ENCODE measurements around the gene NUDT19.
"Not testable (repeated sequence)": the region's sequence is repeated elsewhere in the genome, so short reads cannot be mapped to it uniquely, and the experiment has no call there.

The NUDT19 gene

DNA sequence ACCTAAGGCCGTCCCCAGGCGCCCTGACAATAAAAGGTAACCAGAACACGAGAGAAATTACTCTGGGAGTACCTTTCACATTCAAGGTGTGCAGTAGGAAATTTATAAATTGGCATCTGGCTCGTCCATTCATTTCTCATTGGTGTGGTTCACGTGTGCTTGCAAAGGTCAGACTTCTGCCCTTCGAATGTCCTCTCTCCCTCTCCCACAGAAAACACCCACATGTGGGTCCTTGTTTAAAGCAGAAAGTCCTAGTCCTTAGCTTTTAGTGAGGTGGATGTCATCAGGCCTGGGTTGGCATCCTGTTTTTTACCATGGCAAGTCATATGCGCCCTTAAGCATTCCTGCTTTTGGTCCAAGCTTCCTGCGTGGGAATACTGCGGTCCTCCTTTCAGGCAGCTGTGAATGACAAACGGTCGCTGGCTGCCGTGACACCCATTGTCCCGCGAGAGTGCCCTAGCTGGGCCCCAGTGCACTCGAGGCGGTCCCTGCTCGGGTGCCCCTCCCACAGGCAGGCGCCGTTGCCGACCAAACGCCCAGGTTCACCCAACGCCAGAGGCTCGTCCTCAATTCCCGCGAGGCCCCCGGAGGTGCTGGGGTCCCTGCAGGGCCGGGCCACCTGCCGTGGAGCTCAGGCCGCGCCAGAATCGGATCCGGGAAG is at the start of gene NUDT19:
Gene NUDT19 (plus strand): TSS at position 531 of the 661 bp plus-strand sequence. CDS start 140 bp downstream, outside the sequence.
- peak; percentile 89 for DNase-seq (ENCODE audit: low spot score)

DNA sequence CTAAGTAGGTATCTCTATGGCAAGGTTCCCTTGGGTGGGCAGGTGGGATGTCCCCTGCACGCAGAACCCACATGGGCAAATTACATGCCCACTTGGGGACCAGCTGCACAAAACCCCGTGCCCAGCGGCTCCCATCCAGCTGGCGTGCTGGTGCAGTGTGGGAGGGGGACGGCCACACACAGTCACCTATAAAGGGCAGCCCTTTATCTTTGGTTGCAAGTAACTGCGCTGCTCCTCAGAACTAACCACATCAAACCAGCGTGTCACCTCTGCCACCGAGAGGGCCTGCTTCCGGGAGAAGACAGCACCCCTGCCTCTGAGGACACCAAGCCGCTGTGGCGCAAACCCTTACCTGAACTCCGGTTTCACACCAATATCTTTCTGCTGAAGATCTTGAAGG is 48.9 kb upstream of the NUDT19 start:
- no peak for DNase-seq (ENCODE audit: low spot score)

- DNase-seq (ENCODE audit: low spot score), result no peak
Measured at GRCh38 chr19:32646556-32646955, 45.1 kb upstream of the NUDT19 start.

DNA sequence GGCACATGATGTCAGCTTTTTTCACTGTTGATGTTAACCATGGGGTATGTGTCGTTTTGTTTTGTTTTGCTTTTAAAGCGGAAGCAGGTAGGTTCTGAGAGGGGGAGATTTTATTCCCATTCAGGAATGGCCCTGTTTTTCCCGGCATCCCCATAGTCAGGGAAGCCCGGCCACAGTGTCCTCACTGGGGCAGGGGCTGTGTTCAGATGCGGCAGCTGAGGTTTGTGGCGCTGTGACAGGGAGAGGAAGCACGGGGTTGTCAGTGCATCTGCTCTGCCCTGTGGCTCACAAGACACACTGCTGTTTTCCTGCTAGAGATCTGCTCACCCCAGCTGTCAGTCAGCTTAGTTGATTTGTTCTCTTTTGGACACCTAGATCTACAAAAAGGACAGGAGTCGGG is 44.3 kb upstream of the NUDT19 start:
- peak; percentile 38 for DNase-seq (ENCODE audit: low spot score)

- no peak for DNase-seq (ENCODE audit: low spot score)
Measured at GRCh38 chr19:32649751-32650150, 41.9 kb upstream of the NUDT19 start.

GRCh38 chr19:32650671-32651070 is 41.0 kb upstream of the NUDT19 start:
- DNase-seq (ENCODE audit: low spot score), result no peak

- peak; percentile 56 for DNase-seq (ENCODE audit: low spot score)
Measured at GRCh38 chr19:32651729-32652140, 39.9 kb upstream of the NUDT19 start.

- DNase-seq (ENCODE audit: low spot score), result not testable (repeated sequence)
Measured at GRCh38 chr19:32652331-32652730, 39.3 kb upstream of the NUDT19 start.

GRCh38 chr19:32652894-32653598 is 38.6 kb upstream of the NUDT19 start:
- DNase-seq (ENCODE audit: low spot score), result peak; percentile 66

DNA sequence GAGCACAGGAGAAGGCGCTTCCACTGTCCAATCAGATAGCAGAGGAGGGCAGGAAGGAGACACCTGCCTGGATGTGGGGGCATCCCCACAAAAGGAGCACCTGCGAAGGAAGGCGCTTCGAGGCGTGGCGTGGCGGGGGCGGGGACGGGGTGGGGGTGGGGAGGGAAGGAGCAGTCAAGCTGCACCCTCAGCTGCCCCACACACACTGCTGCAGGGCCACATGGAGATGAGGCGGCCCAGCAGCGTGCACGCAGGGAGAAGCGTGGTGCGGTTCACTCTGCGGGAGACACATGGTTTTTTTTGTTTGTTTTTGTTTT is 38.1 kb upstream of the NUDT19 start:
- no peak for DNase-seq (ENCODE audit: low spot score)

- DNase-seq (ENCODE audit: low spot score), result not testable (repeated sequence)
Measured at GRCh38 chr19:32656379-32656778, 35.2 kb upstream of the NUDT19 start.

DNA sequence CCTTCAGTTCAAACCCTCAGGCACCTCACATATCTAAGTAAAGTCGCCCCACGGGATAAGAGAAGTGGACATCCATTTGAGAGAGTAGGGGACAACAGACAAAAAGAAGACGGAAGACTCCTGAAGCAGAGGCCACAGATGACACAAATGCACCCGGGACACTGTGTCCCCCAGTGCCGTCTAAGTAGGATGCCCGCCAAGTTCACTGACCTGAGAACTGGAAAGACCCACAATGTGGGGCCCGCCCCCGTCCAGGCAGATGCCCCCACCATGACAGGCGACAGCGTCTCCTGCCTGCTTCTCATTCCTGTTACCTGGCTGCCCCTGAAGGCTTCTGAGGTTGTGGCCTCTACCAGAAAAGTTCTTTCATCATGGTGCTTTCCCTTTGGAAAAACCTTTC is 33.5 kb upstream of the NUDT19 start:
- no peak for DNase-seq (ENCODE audit: low spot score)

DNA sequence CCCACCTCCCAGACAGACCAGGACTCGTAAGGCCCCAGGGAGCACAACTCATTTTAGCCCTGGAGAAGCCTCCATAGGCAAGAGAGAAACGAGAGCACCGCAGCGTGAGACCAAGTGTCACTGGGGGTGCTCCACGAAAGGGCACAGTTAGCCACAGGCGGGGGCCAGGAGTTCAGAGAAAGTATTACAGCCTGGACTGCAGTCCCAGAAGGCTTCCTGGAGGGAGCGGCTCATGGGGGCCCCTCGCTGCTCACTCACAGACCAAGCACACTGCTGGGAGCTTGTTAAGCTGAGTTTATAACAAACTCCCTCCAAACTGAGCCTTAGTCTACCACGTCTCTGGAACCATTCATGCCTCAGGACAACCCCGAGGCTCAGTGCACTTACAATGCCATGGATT is 33.1 kb upstream of the NUDT19 start:
- DNase-seq (ENCODE audit: low spot score), result no peak

DNA sequence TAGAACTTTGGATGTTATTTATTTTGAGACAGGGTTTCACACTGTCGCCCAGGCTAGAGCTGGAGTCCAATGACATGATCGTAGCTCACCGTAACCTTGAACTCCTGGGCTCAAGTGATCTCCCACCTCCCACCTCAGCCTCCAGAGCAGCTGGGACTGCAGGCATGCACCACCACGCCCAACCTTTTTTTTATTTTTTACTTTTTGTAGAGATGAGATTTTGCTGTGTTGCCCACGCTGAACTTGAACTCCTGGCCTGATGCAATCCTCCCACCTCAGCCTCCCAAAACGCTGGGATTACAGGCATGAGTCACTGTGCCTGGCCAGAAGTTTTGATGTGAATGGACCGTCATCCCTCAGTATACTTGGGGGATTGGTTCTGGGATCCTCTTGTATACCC is 30.3 kb upstream of the NUDT19 start:
- no peak for DNase-seq (ENCODE audit: low spot score)

GRCh38 chr19:32662186-32662585 is 29.4 kb upstream of the NUDT19 start:
- DNase-seq (ENCODE audit: low spot score), result no peak

DNA sequence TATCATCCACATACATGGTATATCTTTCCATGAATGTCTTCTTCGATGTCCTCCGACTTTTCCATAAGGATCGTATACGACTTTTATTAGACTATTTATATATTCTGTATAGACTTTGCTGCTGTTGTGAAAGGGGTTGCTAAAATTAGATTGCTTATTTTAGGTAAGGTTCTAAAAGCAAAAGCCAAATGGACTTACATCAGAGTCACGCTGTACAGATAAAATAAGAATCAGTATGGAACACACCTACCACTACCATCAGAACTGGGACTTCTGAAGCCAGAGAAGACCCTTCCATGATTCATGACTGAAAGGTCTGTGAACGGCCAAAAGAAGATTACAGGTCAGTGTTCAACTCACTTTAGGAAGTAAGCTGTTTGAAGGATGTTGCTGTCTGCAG is 25.5 kb upstream of the NUDT19 start:
- no peak for DNase-seq (ENCODE audit: low spot score)

DNA sequence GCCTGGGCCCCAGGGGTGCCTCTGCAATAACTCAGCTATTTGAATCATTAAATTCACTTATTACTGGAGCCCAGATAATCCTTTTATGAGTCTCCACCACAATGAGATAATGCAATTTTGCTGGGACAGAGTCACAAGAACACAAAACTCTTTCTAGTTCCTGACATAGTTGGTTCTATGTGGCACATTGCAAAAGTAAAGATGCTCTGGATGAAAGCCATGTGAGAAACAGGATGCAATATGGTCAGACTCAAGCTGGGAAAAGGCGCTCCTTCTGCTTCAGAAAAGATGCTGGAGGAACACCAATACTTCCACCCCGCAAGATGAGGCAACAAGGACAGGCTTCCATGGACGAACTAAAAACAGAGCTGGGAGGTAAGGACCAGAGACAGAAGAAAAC is 22.3 kb upstream of the NUDT19 start:
- no peak for DNase-seq (ENCODE audit: low spot score)

- no peak for DNase-seq (ENCODE audit: low spot score)
Measured at GRCh38 chr19:32671883-32672593, 19.6 kb upstream of the NUDT19 start.

- DNase-seq (ENCODE audit: low spot score), result no peak
Measured at GRCh38 chr19:32672841-32673240, 18.8 kb upstream of the NUDT19 start.

GRCh38 chr19:32673573-32673972 is 18.0 kb upstream of the NUDT19 start:
- no peak for DNase-seq (ENCODE audit: low spot score)

- peak; percentile 34 for DNase-seq (ENCODE audit: low spot score)
Measured at GRCh38 chr19:32674153-32674930, 17.3 kb upstream of the NUDT19 start.

GRCh38 chr19:32674931-32675719 is 16.5 kb upstream of the NUDT19 start, which contains the start of gene ANKRD27:
TSS of gene ANKRD27 (minus strand) at chr19:32675180. CDS start at chr19:32659015, 16,165 bp downstream.
- DNase-seq (ENCODE audit: low spot score), result peak; percentile 98
